Measurements from ENCODE around the gene SEC24C.

DNA sequence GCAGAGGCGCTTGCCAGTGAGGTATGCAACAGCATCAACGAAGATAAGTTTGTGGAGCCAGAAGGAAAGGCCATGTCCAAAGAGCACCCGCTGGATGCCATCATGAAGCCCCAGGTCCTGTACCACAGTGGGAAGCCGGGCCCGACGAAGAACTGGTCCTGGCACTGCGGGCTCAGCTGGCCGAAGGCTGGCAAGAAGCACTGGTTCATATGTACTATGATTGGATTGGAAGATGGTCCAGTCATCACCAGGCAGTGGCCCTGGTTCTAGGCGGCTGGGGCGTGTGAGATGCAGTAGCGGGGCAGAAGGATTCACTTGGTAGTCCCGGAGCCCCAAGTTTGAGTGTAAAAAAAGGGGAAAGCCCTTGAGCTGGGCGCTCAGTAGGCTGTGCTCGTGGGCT, 63.3 kb downstream of the SEC24C start:
- TF ChIP-seq, protein P1, sequence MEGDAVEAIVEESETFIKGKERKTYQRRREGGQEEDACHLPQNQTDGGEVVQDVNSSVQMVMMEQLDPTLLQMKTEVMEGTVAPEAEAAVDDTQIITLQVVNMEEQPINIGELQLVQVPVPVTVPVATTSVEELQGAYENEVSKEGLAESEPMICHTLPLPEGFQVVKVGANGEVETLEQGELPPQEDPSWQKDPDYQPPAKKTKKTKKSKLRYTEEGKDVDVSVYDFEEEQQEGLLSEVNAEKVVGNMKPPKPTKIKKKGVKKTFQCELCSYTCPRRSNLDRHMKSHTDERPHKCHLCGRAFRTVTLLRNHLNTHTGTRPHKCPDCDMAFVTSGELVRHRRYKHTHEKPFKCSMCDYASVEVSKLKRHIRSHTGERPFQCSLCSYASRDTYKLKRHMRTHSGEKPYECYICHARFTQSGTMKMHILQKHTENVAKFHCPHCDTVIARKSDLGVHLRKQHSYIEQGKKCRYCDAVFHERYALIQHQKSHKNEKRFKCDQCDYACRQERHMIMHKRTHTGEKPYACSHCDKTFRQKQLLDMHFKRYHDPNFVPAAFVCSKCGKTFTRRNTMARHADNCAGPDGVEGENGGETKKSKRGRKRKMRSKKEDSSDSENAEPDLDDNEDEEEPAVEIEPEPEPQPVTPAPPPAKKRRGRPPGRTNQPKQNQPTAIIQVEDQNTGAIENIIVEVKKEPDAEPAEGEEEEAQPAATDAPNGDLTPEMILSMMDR (IDR thresholded peaks at IDR 0.05) = no peak
- no peak for TF ChIP-seq EZH2phosphoT487 (IDR thresholded peaks at IDR 0.05)

All from neural progenitor cell (in vitro differentiated cells).